Activated CD8-positive, alpha-beta memory T cell treated with anti-CD3 and anti-CD28 coated beads, Interleukin-2, amount 50 U/mL, for 1 hour (primary cell): ENCODE measurements around the gene PLIN5.

Experiments
- DNase-seq: peaks from one replicate; pipeline ENCODE4 v3.0.0-alpha.2; 2020; ENCODE audit errors: extremely low read depth

The PLIN5 gene, protein sequence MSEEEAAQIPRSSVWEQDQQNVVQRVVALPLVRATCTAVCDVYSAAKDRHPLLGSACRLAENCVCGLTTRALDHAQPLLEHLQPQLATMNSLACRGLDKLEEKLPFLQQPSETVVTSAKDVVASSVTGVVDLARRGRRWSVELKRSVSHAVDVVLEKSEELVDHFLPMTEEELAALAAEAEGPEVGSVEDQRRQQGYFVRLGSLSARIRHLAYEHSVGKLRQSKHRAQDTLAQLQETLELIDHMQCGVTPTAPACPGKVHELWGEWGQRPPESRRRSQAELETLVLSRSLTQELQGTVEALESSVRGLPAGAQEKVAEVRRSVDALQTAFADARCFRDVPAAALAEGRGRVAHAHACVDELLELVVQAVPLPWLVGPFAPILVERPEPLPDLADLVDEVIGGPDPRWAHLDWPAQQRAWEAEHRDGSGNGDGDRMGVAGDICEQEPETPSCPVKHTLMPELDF

DNA sequence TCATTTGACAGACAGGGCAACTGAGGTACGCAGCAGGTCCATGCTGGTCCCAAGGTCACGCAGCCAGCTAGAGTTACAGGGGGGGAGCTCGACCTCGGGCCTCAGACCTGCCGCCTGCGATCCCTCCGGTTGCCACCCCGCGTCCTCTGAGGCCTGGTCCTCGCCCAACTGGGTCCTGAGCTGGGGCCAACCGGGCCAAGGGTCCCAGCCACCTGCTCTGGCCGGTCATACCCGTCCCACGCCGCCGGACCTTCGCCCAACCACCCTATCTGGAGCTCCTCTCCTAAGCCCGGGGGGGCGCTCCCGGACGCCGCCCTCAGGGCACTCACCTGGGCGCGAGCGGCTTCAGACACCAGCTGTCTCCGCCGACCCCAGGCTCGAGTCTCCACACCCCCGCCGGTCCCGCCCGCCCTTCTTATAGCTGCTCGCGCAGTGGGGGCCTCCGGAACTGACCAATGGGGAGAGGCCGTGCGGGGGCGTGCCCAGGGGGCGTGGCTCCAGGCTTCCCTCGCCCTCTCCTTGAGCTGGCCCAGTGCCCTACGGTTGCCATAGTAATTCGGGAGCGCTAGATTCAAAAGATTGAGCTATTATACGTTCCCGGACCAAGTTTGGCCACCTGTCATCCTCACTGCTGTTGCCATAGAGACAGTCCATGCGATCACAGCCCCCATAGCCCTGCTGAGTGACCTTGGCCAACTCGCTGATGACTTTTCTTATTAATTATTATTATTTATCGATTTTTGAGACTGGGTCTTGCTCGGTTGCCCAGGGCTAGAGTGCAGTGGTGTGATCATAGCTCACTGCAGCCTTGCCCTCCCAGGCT is at the start of gene PLIN5:
Gene PLIN5 (minus strand): TSS at position 389 of the 823 bp plus-strand sequence. CDS start 1,150 bp downstream, outside the sequence.
- no peak for DNase-seq

DNA sequence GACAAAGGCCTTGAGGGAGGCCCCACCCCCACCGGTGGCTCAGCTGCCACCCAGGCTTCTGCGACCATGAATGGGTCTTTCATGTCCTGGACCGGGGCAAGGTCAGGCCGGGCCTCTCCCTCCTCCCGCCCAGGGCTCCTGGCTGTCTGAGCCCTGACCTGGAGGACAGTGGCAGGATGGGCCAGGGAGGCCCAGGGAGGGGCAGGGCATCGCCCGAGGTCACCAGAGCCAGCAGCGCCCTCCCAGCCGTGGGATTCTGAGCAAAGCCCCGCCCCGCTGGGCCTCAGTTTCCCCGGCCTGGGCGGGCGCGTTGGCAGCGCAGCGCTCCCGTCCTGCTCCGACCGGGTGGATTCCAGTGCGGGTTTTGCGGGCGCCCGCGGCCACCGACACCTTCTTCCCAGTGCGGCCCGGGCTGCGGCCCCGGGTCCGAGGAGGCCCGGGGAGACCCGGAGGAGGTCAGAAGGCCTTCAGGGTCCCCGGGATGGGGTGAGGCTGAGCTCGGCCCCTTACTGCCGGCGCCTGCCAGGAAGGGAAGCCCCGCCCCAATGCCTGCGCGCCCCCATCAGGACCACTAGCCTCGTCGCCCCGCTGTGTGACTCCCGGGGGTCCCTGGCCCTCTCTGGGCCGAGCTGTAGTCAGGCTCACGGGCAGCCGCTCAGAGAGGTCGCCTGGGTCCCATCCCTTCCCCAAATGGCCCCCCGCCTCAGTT is 49.1 kb upstream of the PLIN5 start:
- DNase-seq = no peak

DNA sequence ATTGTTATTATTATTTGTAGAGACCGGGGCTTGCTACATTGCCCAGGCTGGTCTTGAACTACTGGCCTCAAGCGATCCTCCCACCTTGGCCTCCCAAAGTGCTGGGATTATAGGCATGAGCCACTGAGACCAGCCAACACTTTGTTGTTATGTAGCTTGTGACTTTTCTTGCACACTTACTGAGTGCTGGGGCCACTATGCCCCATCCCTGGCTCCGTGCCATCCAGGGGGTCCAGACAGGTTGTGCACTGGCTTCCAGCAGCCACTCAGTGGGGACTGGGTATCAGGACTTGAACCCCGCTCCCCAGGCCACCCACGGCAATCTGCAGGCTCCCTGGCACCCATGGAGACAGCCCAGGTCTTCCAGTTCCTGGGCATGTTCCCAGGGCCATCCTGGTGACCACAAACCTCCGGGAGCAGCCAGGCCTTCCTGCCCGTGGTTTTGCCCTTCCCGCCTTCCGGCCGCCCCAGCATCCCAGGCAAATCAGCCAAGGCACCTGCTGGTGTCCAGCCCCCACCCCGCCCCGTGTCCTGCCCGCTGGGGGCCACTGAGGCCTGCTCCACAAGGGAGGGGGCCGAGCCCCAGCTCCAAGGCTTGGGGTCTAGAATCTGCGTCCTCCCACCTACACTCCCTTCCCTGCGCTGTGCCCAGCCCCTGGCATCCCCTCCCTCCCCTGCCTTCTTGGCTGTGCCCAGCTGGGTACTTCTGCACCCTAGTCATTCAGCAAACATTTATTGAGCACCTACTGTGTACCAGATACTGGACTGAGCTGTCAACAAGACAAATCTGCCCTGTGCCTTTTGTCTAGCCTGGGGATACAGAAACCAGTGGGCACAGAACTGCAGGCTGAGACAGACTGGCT is 48.2 kb upstream of the PLIN5 start:
- no peak for DNase-seq

DNA sequence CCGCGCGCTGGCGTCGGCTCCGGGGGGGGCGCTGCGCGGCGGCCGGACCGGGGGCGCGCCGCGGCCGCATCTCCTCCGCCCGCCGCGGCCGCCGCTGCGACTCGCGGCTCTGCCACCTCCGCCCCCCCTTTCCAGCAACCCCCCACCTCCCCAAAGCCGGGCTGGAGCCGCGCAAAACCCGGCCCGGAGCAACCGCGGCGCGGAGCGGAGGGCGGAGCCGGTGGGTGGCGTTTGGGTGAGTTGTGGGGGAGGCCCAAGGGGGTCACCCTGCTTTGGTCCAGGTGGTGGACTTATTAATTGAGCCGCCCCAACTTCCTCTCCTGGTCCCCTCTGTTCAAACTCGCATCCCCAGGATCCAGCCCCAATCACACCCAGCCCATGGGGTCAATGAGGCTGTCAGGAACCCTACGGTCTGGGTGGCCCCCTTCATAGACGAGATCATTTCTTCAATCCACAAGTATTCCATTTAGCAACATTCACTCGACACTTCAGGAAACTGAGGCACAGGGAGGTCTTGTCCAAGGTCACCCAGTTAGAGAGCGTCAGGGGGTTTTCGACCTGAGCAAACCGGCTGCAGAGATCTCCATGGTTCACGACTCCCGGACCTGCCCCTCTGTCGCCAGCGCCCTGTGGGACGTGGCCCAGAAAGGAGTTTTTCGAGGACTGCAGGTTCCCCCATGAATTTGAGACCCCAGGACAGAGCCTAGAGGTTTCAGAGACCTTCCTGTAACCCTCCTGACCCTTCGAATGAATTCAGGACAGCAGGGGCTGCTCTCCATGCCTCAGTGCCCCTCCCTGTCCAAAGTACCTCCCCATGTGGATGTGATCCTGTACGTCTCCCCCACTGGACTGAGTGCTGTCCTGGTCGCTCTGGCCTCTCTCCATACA is 46.9 kb upstream of the PLIN5 start:
- DNase-seq = no peak

DNA sequence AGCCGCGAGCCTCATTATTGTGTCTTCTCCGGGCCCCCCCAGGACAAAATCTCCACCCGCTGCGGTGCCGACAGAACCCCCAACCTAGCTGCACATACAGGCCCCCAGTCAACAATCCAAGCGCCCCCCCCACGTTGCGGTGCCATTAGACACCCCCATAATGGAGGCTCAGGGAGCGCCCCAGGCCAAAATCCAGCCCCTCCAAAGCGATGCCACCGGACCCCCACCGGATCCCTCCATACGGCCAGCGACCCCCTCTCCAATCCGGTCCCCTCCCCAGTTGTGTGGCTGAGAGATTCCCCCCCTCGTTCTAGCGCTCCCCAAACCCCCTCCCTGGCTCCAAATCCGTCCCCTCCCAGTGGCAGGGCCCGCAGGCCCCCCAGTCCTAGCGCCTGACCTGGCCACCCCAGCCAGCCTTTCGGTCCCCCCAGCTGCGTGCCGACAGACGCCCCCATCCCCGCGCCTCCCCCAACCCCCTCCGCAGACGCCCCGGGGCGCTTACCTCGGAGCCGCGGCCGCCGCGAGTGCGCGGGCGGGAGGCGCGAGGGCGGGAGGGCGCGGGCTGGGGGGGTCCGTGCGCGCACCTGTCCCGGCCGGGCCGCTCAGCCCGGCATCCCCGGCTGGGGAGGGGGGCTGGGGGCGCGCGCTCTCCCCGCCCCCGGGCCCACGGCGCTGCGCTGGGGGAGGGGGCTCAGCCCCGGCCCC is 46.1 kb upstream of the PLIN5 start:
- no peak for DNase-seq

DNA sequence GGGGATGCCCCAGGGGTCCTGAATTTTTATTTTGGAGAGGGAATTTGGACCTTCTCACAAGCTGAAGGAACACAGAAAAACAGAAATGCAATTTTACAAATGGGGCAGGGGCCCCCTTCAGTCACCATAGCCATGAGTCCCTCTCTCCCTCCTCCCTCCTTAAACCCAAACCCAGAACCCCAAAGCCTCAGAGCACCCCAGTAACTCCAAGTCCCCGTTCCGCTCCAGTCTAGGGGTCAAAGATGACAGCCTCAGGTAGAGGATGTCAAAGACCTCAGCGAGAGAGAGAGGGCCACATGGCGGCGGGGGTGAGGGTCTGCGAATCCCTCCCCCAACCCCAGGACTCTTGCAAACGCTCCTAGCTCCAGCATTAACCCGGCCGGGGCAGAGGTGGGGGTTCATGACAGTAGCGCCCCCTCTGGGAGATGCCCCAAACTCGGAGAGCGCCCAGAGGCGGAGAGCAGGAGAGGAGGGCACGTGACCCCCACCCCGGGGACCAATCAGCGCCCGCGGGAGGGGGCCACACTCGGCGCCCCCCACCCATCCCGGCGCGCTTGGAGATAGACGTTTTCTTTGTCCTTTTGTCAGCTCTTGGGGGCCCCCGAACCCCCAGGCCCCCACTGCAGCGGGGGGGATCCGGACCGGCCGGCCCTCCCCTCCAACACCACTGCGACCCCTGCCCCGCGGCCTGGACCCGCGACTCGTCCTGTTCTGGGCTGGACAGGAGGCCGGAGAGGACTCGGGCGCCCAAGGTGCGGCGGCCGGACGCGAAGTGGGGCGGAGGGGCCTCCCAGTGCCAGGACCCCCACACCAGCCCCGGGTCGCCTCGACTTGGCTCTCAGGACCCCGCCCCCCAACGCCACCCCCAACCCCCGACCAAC is 45.2 kb upstream of the PLIN5 start:
- no peak for DNase-seq

DNA sequence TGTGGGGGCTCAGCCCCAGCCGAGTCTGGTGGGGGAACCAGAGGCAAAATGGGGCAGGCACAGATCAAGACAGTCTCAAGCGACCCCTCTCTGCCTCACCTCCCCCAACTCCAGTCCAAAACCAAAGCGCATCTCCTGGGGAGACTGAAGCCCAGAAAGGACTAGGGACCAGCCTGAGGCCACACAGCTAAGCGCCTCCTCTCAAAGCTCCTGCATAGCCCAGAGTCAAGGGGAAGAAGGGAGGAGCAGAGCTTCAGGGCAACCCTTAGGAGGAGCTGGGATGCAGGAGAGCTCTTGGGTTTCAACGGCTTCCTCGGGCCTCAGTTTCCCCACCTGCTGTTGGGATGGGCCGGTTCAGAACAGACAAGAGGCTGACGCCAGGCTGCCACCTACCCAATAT is 44.4 kb upstream of the PLIN5 start:
- no peak for DNase-seq

DNA sequence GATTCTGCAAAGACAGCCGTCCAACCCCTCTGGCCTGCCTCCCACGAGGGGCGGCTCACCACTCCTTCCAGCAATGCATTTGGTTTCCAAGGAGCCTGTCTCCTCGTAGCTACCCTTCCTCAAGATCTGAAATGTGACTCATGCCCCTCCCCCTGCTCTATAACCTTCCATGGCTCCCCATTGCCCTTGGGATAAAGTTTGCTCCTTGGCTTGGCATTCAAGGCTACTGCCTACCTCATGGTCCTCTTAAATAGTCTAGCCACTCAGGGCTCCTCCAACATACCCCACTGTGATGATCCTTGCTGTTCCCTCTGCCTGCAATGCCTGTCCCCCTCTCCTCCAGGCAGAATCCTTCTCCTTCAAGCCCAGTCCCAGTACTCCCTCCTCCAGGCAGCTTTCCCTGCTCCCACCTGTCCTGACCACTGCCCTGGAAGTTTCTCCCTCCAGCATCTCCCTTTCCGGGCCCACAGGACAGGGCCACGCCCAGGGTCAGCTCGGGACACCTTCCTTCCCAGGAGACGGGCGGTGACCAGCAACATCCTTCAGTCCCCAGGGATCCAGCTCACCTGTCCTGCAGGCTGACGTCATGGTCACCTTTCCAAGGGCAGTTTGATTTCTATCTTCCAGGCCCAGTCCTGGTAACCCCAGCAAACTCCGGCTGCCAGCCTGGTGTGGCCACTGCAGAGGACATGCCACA is 43.7 kb upstream of the PLIN5 start:
- DNase-seq = no peak

DNA sequence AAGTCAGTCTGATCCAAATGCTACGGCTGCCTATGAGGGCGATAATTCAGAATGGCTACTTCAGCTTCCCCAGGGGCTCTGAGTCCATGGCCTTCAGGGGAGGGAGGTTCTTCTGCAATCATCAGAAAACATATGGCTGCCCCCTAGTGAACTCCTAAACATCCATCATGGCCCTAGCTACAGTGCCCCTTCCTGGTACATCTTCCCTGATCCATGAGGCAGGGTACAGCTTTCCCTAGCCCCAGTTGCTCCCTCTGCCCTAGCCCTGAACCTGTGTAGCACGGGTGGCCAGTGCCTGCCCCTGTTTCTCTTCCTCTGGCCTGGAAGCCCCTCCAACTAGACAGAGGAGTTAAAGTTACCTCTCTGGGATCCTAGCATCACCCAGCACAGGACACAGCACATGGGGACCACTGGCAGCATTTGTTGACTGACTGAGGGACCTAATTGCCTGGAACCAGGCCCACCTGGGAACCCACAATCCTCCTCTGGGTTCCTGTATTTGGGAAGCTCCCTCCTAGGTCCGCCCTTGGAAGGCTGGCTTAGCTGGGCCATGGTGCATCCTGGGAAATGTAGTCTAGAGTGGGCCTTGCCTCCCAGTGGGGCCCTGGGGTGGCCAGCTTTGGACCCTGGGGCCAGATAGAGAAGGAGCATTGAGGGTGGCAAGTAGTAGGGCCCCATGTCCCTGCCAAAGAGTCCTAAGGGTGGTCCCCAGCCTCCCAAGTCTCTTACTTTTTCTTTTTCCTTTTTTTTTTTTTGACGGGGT is 42.2 kb upstream of the PLIN5 start:
- DNase-seq = no peak

DNA sequence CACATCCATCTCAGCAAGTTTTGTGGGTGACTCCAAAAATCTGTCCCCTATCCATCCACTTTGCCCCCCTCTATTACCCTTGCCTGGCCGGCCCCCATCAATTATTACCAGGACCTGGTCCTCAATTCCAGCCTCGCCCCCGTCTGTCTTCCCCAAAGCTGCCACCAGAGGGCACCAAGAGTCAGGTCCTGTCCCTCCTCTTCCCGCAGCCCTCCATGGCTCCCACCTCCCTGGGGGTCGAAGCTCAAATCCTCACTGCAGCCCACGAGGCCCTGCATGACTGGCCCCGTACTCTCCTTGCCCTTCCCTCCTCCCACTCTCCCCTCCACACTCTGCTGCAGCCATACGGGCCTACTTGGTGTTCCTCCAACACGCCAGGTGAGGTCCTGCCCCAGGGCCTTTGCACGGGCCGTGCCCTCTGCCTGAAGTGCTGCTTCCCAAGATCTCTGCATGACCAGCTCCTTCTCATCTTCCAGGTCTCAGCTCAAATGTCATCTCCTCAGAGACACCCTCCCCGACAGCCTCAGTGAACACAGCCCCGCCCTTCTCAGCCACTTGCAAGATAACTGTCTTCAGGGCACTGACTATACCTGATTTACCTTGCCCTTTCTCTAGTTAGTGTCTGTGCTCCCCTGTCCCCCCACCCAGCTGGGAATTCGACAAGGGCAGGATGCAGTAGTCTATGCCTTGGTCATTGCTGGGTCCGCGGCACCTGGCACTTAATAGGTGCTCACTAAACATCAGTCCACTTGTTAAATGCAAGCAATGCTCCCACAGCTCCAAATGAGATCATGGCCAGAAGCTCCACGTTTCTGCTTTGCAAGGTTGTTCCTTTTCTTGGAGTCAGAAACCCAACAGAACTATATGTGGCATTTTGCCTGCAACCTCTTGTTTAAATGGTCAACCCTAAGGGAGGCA is 41.3 kb upstream of the PLIN5 start:
- DNase-seq = no peak

DNA sequence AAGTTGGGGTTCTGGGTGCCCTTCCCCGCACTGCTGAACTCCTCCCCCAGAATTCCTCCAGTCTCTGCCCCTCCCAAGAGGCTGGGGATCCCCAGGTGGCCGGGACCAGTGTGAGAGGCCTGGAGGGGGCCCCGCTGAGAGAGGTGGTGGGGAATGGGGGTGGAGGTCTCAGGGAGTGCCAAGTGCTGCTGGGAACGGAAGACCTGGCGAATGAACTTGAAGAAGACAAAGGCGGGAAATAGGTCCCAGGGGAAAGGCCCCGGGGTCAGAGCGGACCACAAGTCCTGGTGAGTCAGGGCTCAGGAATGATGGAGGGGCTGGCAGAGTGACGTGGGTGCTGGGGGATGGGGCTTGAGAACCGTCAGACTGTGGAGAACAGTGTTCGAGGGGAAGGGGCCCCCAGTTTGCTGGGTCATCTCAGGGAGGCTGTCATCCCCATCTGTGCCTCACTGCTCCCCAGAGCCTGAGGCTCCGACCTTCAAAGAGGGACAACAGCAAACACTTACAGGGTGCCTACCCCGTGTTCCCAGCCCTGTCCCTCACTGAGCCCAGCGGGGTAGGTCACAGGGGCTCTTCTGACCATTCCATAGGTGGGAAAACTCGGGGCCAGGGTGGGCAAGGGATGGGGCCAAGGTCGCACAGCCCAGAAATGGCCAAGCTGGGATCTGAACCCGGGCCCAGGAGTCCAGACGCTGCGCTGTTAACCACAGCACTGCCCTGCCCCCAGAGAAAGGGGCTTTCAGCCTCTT is 40.4 kb upstream of the PLIN5 start:
- DNase-seq = no peak

DNA sequence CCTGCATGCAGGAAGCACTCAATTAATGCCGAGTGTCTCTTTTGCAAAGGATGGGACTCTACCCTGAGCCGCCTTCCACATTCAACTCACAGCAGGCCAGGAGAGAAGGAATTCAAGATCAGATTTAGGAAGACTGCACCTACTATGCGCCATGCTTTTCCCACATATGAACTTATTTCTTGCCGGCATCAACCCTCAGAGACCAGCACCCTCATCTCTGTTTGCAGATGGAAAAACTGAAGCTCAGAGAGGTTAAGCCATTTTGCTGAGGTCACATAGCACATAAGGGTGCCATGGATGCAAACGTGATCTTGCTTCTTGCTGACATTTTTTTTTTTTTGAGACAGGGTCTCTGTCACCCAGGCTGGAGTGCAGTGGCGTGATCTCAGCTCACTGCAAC is 38.7 kb upstream of the PLIN5 start:
- DNase-seq = no peak

DNA sequence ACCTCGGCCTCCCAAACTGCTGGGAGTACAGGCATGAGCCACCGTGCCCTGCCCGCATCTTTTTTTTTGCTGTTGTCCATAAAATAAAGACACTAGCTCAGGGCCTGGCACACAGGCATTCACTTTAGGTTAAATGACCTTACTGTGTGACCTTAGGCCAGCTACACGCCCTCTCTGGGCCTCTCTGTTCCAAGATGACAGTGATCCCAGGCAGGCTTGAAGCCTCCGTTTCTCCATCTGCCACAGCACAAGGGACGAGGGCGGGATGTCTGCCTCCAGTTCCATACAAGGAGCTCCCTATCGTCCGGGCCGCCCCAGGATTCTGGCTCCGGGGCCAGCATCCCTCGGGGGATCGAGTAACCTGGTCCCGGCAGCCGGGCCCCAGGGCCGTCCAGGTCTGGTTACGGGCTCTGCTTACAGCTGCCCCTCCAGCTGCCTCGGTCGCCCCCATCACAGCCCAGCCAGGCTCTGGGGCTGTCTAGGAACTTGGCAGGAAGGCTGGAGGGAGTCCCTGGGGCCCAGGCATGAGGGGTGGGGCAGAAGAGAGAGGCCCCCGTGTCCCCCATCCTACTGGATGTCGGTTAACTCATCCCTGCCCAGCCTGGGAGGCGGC is 36.4 kb upstream of the PLIN5 start:
- DNase-seq = no peak

DNA sequence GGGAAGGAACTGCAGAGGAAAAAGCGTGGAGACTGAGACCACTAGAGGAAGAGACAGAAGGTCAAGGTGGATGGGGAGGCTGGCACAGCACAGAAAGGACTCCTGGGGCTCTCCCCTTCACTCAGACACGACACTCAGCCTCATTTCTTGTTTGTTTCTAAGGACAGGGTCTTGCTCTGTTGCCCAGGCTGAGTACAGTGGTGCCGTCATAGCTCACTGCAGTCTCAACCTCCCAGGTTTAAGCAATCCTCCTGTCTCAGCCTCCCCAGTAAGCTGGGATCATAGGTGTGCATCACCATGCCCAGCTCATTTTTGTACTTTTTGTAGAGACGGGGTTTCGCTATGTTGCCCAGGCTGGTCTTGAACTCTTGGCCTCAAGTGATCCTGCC is 35.9 kb upstream of the PLIN5 start:
- no peak for DNase-seq

DNA sequence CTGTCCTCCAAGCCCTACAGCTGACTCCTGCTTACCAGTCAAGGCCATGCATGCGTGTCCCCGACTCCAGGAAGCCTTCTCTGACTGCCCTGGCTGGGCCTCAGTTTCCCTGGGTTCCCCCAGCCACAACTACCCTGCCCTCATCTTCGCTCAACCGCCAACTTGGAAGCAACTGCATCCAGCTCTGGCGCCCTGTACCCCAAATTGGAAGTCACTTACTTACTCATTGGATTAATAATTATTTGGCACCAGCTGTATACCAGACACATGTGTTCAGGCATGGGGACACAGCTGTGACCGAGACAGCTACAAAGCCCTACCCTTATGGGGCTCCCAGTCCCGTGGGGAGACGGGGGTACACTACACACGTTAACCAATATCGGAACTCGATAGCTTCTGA is 35.4 kb upstream of the PLIN5 start:
- DNase-seq = no peak
